HCEC 1CT (cell line): ENCODE data around the gene B3GLCT.
A peak's percentile ranks its signal among the peaks of the same experiment; 100 is the strongest.
"Not testable (repeated sequence)": the region's sequence is repeated elsewhere in the genome, so short reads cannot be mapped to it uniquely, and the experiment has no call there.

Experiments used
- DNase-seq: peaks from one replicate; pipeline ENCODE4 v3.0.0-alpha.2; 2017

Gene B3GLCT

GRCh38 chr13:31184981-31185645 lies 14.7 kb upstream of the B3GLCT start:
- no peak for DNase-seq

GRCh38 chr13:31191748-31192147 lies 8.0 kb upstream of the B3GLCT start:
- DNase-seq, result no peak

GRCh38 chr13:31192306-31192705 lies 7.5 kb upstream of the B3GLCT start:
- no peak for DNase-seq

- DNase-seq, result no peak
These were observed 4.2 kb upstream of the B3GLCT start for GRCh38 chr13:31195616-31196015.

GRCh38 chr13:31196992-31197391 lies 2.8 kb upstream of the B3GLCT start:
- DNase-seq, result no peak

GRCh38 chr13:31198519-31198918 lies 1.3 kb upstream of the B3GLCT start:
- no peak for DNase-seq

GRCh38 chr13:31199527-31199848 lies 287 bp upstream of the B3GLCT start:
- no peak for DNase-seq

- peak; percentile 27 for DNase-seq
These were observed 829 bp downstream of the B3GLCT start for GRCh38 chr13:31200637-31200971.

- peak; percentile 48 for DNase-seq
These were observed 1.7 kb downstream of the B3GLCT start for GRCh38 chr13:31201341-31202031.

- DNase-seq, result peak; percentile 72
These were observed 4.8 kb downstream of the B3GLCT start for GRCh38 chr13:31204592-31204991.

GRCh38 chr13:31207661-31208552 lies 8.1 kb downstream of the B3GLCT start:
- DNase-seq, result no peak

- DNase-seq, result no peak
These were observed 8.9 kb downstream of the B3GLCT start for GRCh38 chr13:31208559-31209122.

GRCh38 chr13:31209172-31209840 lies 9.5 kb downstream of the B3GLCT start:
- DNase-seq, result peak; percentile 3

- no peak for DNase-seq
These were observed 10.1 kb downstream of the B3GLCT start for GRCh38 chr13:31209841-31210210.

GRCh38 chr13:31213651-31214289 lies 14.0 kb downstream of the B3GLCT start:
- no peak for DNase-seq

GRCh38 chr13:31214435-31214834 lies 14.7 kb downstream of the B3GLCT start:
- DNase-seq, result no peak

GRCh38 chr13:31216916-31217315 lies 17.1 kb downstream of the B3GLCT start:
- DNase-seq, result not testable (repeated sequence)

GRCh38 chr13:31219909-31220598 lies 20.3 kb downstream of the B3GLCT start:
- no peak for DNase-seq

- DNase-seq, result no peak
These were observed 21.3 kb downstream of the B3GLCT start for GRCh38 chr13:31221057-31221456.

- DNase-seq, result no peak
These were observed 23.4 kb downstream of the B3GLCT start for GRCh38 chr13:31223215-31223614.

GRCh38 chr13:31223640-31224039 lies 23.9 kb downstream of the B3GLCT start:
- no peak for DNase-seq

- no peak for DNase-seq
These were observed 24.4 kb downstream of the B3GLCT start for GRCh38 chr13:31224174-31224669.
